GM12878 (cell line): Measurements from ENCODE around the gene SNRPD1. TPM values are rescaled to one million over a fixed set of nuclear protein-coding genes. Genes with fewer than 3 reads are reported as not detected.
"Not testable (repeated sequence)": the region's sequence is repeated elsewhere in the genome, so short reads cannot be mapped to it uniquely, and the experiment has no call there.

Experiments
- ATAC-seq: fragments of 200-7000 bp; cut with Tn5 transposase; 3 replicates; pipeline ENCODE4 v1.9.1; 2020; ENCODE audit warnings: mild to moderate bottlenecking, moderate library complexity
- BruUV-seq: library from RNA; stranded (reverse); fragments of 400-500 nt; replicated peaks from 2 replicates; lab custom pipeline; 2021; lab: Mats Ljungman, UMichigan
- CTCF ChIA-PET: fragments of 300-600 bp; sonication (Branson Sonifier 250); formaldehyde crosslinking; extraction: SDS; loops from one replicate; lab custom pipeline; 2021; ENCODE audit warnings: inconsistent platforms; lab: Yijun Ruan, JAX
- POLR2A ChIA-PET: fragments of 350-600 bp; formaldehyde crosslinking; extraction: SDS; loops from one replicate; lab custom pipeline; 2021; ENCODE audit warnings: inconsistent platforms; lab: Charles Lee
- RAD21 ChIA-PET: fragments of 300-600 bp; sonication (Branson Sonifier 250); formaldehyde crosslinking; loops from one replicate; lab custom pipeline; 2023; ENCODE audit warnings: antibody characterized with exemption; ENCODE audit not compliant: unreplicated experiment; lab: Charles Lee
- SMC1A ChIA-PET: fragments of 300-600 bp; sonication (Branson Sonifier 250); formaldehyde crosslinking; loops from one replicate; lab custom pipeline; 2023; ENCODE audit not compliant: unreplicated experiment, uncharacterized antibody; lab: Charles Lee
- DNase-seq: peaks from one replicate; pipeline ENCODE4 v3.0.0-alpha.2; 2011; ENCODE audit warnings: low read depth, low spot score
- FAIRE-seq: peaks from 3 replicates; lab custom pipeline; 2011; peaks lifted over from hg19 to GRCh38; lab: Jason Lieb, UNC
- H2AFZ ChIP-seq: 2 replicates; pipeline ENCODE4 v1.6.0; 2011; ENCODE audit warnings: low read depth, low read length, control low read depth; ENCODE audit not compliant: control insufficient read depth
- H3K27ac ChIP-seq: 2 replicates; pipeline ENCODE4 v1.5.1; 2011; ENCODE audit warnings: control low read depth; ENCODE audit not compliant: control insufficient read depth, insufficient read depth
- H3K27me3 ChIP-seq, 2 experiments: replicated peaks in 1 of 2; 2 replicates each; pipeline versions ENCODE4 v1.6.0 to v1.6.1; 2011; ENCODE audit warnings: low read length in 1 of 2; ENCODE audit not compliant: control insufficient read depth in 2 of 2, insufficient read depth in 2 of 2
- H3K36me3 ChIP-seq, 2 experiments: 2 replicates each; pipeline ENCODE4 v1.5.1; 2011; ENCODE audit warnings: low read length in 1 of 2; ENCODE audit not compliant: control insufficient read depth in 2 of 2, insufficient read depth in 2 of 2
- H3K4me1 ChIP-seq: 2 replicates; pipeline ENCODE4 v1.6.1; 2011; ENCODE audit warnings: mild to moderate bottlenecking, low read length, moderate library complexity, mixed read lengths; ENCODE audit not compliant: control insufficient read depth, insufficient read depth
- H3K4me2 ChIP-seq: 2 replicates; pipeline ENCODE4 v1.6.0; 2011; ENCODE audit warnings: control low read depth; ENCODE audit not compliant: control insufficient read depth, insufficient read depth
- H3K4me3 ChIP-seq: fragments of 200-600 bp; sonication (generic); 2 replicates; pipeline ENCODE4 v1.5.1; 2016
- H3K79me2 ChIP-seq: 2 replicates; pipeline ENCODE4 v1.6.0; 2011; ENCODE audit warnings: low read length; ENCODE audit not compliant: control insufficient read depth, insufficient read depth
- H3K9ac ChIP-seq: 2 replicates; pipeline ENCODE4 v1.8.0; 2011; ENCODE audit warnings: low read length, control low read depth, mixed read lengths; ENCODE audit not compliant: control insufficient read depth, insufficient read depth
- H3K9me3 ChIP-seq: replicated peaks from 3 replicates; pipeline ENCODE4 v1.5.1; 2011; ENCODE audit warnings: mild to moderate bottlenecking, low read length; ENCODE audit not compliant: control insufficient read depth, insufficient read depth
- H4K20me1 ChIP-seq: 2 replicates; pipeline ENCODE4 v1.6.0; 2011; ENCODE audit not compliant: control insufficient read depth, insufficient read depth
- BACH1 ChIP-seq: fragments of 450-650 bp; IDR thresholded peaks from 2 replicates; pipeline ENCODE4 v1.6.1; 2017; ENCODE audit warnings: mild to moderate bottlenecking, borderline replicate concordance
- CBFB ChIP-seq: IDR thresholded peaks from 2 replicates; pipeline ENCODE4 v1.6.1; 2016; ENCODE audit warnings: antibody characterized with exemption, low read depth
- GATAD2B ChIP-seq: fragments of 450-650 bp; conservative IDR thresholded peaks from 2 replicates; pipeline ENCODE4 v1.6.1; 2017; ENCODE audit warnings: low read depth, mild to moderate bottlenecking, moderate library complexity
- HDGF ChIP-seq: fragments of 450-650 bp; IDR thresholded peaks from 2 replicates; pipeline ENCODE4 v1.6.1; 2016; ENCODE audit warnings: antibody characterized with exemption
- JUND ChIP-seq: IDR thresholded peaks from 2 replicates; pipeline ENCODE4 v1.6.1; 2012; ENCODE audit warnings: low read depth, mild to moderate bottlenecking, low read length, improper control_type of control experiment, moderate library complexity
- MEF2A ChIP-seq: IDR thresholded peaks from 2 replicates; pipeline ENCODE4 v1.6.1; 2011; ENCODE audit warnings: low read depth, mild to moderate bottlenecking, low read length, moderate library complexity; ENCODE audit not compliant: insufficient read depth
- NR2F1 ChIP-seq: fragments of 450-650 bp; conservative IDR thresholded peaks from 2 replicates; pipeline ENCODE4 v1.6.1; 2017; ENCODE audit warnings: mild to moderate bottlenecking
- RCOR1 ChIP-seq: conservative IDR thresholded peaks from 2 replicates; pipeline ENCODE4 v1.6.1; 2012; ENCODE audit warnings: low read depth, low read length, improper control_type of control experiment
- SP1 ChIP-seq: IDR thresholded peaks from one replicate; pipeline ENCODE4 v1.6.1; 2011; ENCODE audit warnings: low read depth, low read length
- STAT3 ChIP-seq: IDR thresholded peaks from 2 replicates; pipeline ENCODE4 v1.6.1; 2011; ENCODE audit warnings: low read depth, low read length, improper control_type of control experiment
- WGBS: methylation state at CpG from one replicate; pipeline ENCODE4 v1.1.6; 2016; ENCODE audit warnings: low lambda C conversion rate; ENCODE audit not compliant: insufficient replicate concordance, insufficient coverage; ENCODE audit errors: missing lambda C conversion rate; 5-methylcytosine and 5-hydroxymethylcytosine counted together
- in situ Hi-C: fragments of 300-500 bp; cut with MboI; formaldehyde crosslinking; loops from 9 replicates; pipeline ENCODE4 v1.14.3; 2018; ENCODE audit warnings: mixed read lengths
- intact Hi-C: fragments of 100-400 bp; cut with micrococcal nuclease; formaldehyde crosslinking; loops from one replicate; pipeline ENCODE4 v1.14.2; 2022; ENCODE audit not compliant: unreplicated experiment
- polyA plus RNA-seq, 11 experiments: library from polyadenylated mRNA; depleted of rRNA in 4 of 11; unstranded in 6 of 11; stranded (reverse) in 5 of 11; fragments of >200 nt; fragmentation: Nextera tagmentation in 4 of 11; fragmentation: Illumina TruSeq in 1 of 11; extraction: Ambion mirVana in 4 of 11; extraction: Trizol in 1 of 11; gene quantifications; 1 replicate in 1 of 11; 2 replicates in 10 of 11; pipeline versions ENCODE4 v1.2.1 to v1.2.3, GENCODE V29; 2011 to 2016; ENCODE audit warnings: inconsistent platforms in 2 of 11, missing spikeins in 2 of 11, low read depth in 1 of 11
- total RNA-seq, 4 experiments: library from RNA; depleted of rRNA in 3 of 4; stranded (reverse); fragments of >200 nt in 3 of 4; fragmentation: Illumina TruSeq in 1 of 4; extraction: Trizol in 1 of 4; gene quantifications; 2 replicates each; pipeline versions ENCODE4 v1.2.1 to v1.2.3, GENCODE V29; 2013 to 2021
- TF ChIP-seq, protein P1 (sequence below): fragments of 450-650 bp; formaldehyde crosslinking; IDR thresholded peaks from 2 replicates; pipeline ENCODE4 v1.4.0; 2022; ENCODE audit warnings: mild to moderate bottlenecking, moderate library complexity

Gene SNRPD1
- total and polyA plus RNA-seq, 10 of the 15 experiments (the other 5 are each of a cell fraction or from before 2014, with no cell fraction given): 52.6 to 866 (median 227) TPM

DNA sequence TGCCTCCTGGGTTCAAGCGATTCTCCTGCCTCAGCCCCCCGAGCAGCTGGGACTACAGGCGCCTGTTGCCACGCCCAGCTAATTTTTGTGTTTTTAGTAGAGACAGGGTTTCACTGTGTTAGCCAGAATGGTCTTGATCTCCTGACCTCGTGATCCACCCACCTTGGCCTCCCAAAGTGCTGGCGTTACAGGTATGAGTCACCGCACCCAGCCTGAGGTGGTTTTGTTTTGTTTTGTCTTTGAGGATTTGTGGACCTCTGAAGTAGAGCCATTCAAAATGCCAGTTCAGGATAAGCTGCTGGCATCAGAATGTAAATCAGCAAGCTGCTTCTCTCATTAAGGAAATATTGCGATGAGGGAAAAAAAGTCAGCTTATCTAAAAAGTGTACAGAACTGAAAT, 63.2 kb downstream of the SNRPD1 start:
- H3K79me2 ChIP-seq, H3K9me3 ChIP-seq, H4K20me1 ChIP-seq, H3K9ac ChIP-seq, H3K4me2 ChIP-seq, intact Hi-C loops, H3K4me1 ChIP-seq, FAIRE-seq, ATAC-seq, H3K4me3 ChIP-seq, DNase-seq, H3K27ac ChIP-seq, BruUV-seq, H2AFZ ChIP-seq, H3K27me3 ChIP-seq, H3K36me3 ChIP-seq: not testable (repeated sequence)
- ChIA-PET POLR2A (interaction anchor here (0.7 to 1.6 kb wide), 3 partner anchors 10 to 64 kb away, joined by 3 to 7 read pairs (median 4); no protein-coding TSS in a partner anchor), RAD21 (interaction anchor here (0.7 kb wide), 1 partner anchor 18 kb away, joined by 4 read pairs; no protein-coding TSS in a partner anchor), SMC1A (interaction anchor here (1.1 to 1.2 kb wide), 2 partner anchors 16 to 34 kb away, joined by 3 read pairs; no protein-coding TSS in a partner anchor), CTCF (interaction anchor here (1.3 kb wide), 1 partner anchor 175 kb away, joined by 4 read pairs; no protein-coding TSS in a partner anchor)
- TF ChIP-seq NR2F1: 0 out of 2 replicates have a peak, but pooled peaks have one; percentile 37
- in situ Hi-C loops: loop anchor here (25.0 kb wide), 1 partner anchor 563 kb away; the partner anchor contains the start of gene ROCK1
- WGBS: 53% methylated on average over 8 of the region's 8 CpGs

DNA sequence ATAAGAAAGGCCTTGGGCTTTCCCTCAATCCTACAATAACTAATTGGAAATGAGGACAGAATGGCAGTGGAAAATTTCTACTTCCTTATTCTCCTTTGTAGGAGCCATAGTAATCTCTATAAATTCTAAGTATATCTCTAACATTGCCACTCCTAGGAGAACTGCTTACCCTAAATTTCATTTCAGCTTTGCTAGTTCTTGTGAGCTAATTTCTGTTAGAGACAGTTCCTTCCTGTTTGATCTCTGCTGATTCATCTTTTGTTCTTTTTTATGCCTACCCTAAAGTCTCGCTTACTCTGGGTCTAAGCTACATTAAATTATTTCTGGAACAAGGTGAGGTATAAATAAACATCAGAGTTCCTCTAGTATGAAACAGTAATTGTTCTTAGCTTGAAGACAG, 66.7 kb downstream of the SNRPD1 start:
- ChIA-PET RAD21 (interaction anchor here (1.1 kb wide), 1 partner anchor 35 kb away, joined by 3 read pairs; no protein-coding TSS in a partner anchor), CTCF (interaction anchor here (1.1 kb wide), 1 partner anchor 40 kb away, joined by 3 read pairs; no protein-coding TSS in a partner anchor), SMC1A (interaction anchor here (0.7 to 2.2 kb wide), 4 partner anchors 8 to 196 kb away, joined by 3 to 5 read pairs (median 4); no protein-coding TSS in a partner anchor), POLR2A (interaction anchor here (0.6 to 1.1 kb wide), 2 partner anchors 13 to 198 kb away, joined by 3 to 5 read pairs; no protein-coding TSS in a partner anchor)
- WGBS: 100% methylated on average over 1 of the region's 1 CpG
- in situ Hi-C loops: loop anchor here (25.0 kb wide), 1 partner anchor 567 kb away; the partner anchor contains the start of gene ROCK1
- H3K4me3 ChIP-seq: no peak overlapping the region
- H3K9me3 ChIP-seq: no peaks in the 10 kb centered on the region
- no peak overlapping the region for H2AFZ ChIP-seq
- H3K36me3 ChIP-seq: no peaks in the 10 kb centered on the region; a peak in 1 of 4 replicates
- H3K9ac ChIP-seq: no peak overlapping the region
- FAIRE-seq (no peak), DNase-seq (no peak), ATAC-seq (no peak)
- H3K27ac ChIP-seq: no peak overlapping the region
- intact Hi-C loops: no loop called here
- no peaks in the 10 kb centered on the region for H3K27me3 ChIP-seq
- BruUV-seq: no TSS peak
- no peak overlapping the region for H3K4me2 ChIP-seq
- H4K20me1 ChIP-seq: no peaks in the 10 kb centered on the region
- H3K4me1 ChIP-seq: peaks cover under 1% of the 10 kb centered on the region; the same call in 1 of the 2 replicates
- no peaks in the 10 kb centered on the region for H3K79me2 ChIP-seq
- TF ChIP-seq STAT3: no peak
- TF ChIP-seq, protein P1, sequence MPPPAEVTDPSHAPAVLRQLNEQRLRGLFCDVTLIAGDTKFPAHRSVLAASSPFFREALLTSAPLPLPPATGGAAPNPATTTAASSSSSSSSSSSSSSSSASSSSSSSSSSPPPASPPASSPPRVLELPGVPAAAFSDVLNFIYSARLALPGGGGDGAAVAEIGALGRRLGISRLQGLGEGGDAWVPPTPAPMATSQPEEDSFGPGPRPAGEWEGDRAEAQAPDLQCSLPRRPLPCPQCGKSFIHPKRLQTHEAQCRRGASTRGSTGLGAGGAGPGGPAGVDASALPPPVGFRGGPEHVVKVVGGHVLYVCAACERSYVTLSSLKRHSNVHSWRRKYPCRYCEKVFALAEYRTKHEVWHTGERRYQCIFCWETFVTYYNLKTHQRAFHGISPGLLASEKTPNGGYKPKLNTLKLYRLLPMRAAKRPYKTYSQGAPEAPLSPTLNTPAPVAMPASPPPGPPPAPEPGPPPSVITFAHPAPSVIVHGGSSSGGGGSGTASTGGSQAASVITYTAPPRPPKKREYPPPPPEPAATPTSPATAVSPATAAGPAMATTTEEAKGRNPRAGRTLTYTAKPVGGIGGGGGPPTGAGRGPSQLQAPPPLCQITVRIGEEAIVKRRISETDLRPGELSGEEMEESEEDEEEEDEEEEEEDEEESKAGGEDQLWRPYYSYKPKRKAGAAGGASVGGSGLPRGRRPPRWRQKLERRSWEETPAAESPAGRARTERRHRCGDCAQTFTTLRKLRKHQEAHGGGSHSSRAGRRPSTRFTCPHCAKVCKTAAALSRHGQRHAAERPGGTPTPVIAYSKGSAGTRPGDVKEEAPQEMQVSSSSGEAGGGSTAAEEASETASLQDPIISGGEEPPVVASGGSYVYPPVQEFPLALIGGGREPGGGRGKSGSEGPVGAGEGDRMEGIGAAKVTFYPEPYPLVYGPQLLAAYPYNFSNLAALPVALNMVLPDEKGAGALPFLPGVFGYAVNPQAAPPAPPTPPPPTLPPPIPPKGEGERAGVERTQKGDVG (CRISPR knock-in tag): no peak
- TF ChIP-seq MEF2A: no peak
- no peak for TF ChIP-seq RCOR1
- no peak for TF ChIP-seq JUND
- no peak for TF ChIP-seq GATAD2B
- TF ChIP-seq HDGF: no peak
- no peak for TF ChIP-seq SP1
- no peak for TF ChIP-seq CBFB
- no peak for TF ChIP-seq BACH1
